ENCODE results near the gene ATP8B4. TPM values are rescaled to one million over a fixed set of nuclear protein-coding genes. Genes with fewer than 3 reads are reported as not detected.

Gene ATP8B4
- total and polyA plus RNA-seq, 2 of the 8 experiments (the other 6 are each of a cell fraction or from before 2014, with no cell fraction given): 0.17 to 0.24 TPM

- TF ChIP-seq CHD7 (IDR thresholded peaks at IDR 0.05; ENCODE audit: insufficient replicate concordance, low read length) (no peak), YY1 (IDR thresholded peaks at IDR 0.05; ENCODE audit: low read depth, low read length) (no peak), SAP30 (IDR thresholded peaks at IDR 0.05; ENCODE audit: insufficient read depth, insufficient replicate concordance, low read length) (no peak), SP1 (IDR thresholded peaks at IDR 0.05; ENCODE audit: low read depth, low read length) (no peak), POLR2AphosphoS5 (IDR thresholded peaks at IDR 0.05; ENCODE audit: low read depth, low read length) (no peak)
Measured at GRCh38 chr15:49830391-49830790, 288.6 kb downstream of the ATP8B4 start (continued).
